ENCODE data around the gene GP5.

GP5 gene

DNA sequence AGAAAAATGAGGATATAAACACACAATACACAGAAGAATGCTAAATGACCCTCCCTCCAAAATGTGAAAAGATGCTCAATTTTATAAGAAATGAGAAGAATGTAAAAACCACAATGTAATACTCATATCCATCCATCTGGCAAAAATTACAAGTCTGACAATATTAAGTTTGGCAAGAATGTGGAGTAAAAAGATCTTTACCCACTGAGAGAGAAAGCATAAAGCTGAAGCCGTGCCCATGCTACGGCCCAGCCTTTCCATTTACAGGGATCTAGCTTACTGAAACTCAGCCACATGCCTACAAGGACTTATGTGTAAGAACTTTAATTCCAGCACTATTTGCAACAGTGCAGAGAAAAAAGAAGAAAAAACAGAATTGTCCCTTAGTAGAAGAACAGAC is 44.8 kb upstream of the GP5 start:
- ChIA-PET POLR2A (no interaction called here), CTCF (no interaction called here)
- no peaks in the 10 kb centered on the region for H3K4me1 ChIP-seq (ENCODE audit: control insufficient read depth, insufficient read depth, low read length)
- no peak overlapping the region for H3K27ac ChIP-seq (ENCODE audit: extremely low read depth, low read depth, low read length)
- TF ChIP-seq ZNF175 (tag by site-specific recombination; IDR thresholded peaks at IDR 0.05) (no peak), ZNF223 (tag by site-specific recombination; IDR thresholded peaks at IDR 0.05) (no peak), ZNF214 (tag by site-specific recombination; IDR thresholded peaks at IDR 0.05; ENCODE audit: borderline replicate concordance) (no peak), ZNF560 (tag by site-specific recombination; IDR thresholded peaks at IDR 0.05; ENCODE audit: borderline replicate concordance) (no peak), ZFHX2 (tag by site-specific recombination; conservative IDR thresholded peaks at IDR 0.05) (no peak), FEZF1 (tag by site-specific recombination; IDR thresholded peaks at IDR 0.05) (no peak), KLF1 (tag by site-specific recombination; IDR thresholded peaks at IDR 0.05) (no peak), ZNF23 (tag by site-specific recombination; IDR thresholded peaks at IDR 0.05; ENCODE audit: borderline replicate concordance) (no peak)
- TF ChIP-seq, protein P1, sequence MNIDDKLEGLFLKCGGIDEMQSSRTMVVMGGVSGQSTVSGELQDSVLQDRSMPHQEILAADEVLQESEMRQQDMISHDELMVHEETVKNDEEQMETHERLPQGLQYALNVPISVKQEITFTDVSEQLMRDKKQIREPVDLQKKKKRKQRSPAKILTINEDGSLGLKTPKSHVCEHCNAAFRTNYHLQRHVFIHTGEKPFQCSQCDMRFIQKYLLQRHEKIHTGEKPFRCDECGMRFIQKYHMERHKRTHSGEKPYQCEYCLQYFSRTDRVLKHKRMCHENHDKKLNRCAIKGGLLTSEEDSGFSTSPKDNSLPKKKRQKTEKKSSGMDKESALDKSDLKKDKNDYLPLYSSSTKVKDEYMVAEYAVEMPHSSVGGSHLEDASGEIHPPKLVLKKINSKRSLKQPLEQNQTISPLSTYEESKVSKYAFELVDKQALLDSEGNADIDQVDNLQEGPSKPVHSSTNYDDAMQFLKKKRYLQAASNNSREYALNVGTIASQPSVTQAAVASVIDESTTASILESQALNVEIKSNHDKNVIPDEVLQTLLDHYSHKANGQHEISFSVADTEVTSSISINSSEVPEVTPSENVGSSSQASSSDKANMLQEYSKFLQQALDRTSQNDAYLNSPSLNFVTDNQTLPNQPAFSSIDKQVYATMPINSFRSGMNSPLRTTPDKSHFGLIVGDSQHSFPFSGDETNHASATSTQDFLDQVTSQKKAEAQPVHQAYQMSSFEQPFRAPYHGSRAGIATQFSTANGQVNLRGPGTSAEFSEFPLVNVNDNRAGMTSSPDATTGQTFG (tag by site-specific recombination; IDR thresholded peaks at IDR 0.05; ENCODE audit: borderline replicate concordance) = no peak
- TF ChIP-seq, protein P2, sequence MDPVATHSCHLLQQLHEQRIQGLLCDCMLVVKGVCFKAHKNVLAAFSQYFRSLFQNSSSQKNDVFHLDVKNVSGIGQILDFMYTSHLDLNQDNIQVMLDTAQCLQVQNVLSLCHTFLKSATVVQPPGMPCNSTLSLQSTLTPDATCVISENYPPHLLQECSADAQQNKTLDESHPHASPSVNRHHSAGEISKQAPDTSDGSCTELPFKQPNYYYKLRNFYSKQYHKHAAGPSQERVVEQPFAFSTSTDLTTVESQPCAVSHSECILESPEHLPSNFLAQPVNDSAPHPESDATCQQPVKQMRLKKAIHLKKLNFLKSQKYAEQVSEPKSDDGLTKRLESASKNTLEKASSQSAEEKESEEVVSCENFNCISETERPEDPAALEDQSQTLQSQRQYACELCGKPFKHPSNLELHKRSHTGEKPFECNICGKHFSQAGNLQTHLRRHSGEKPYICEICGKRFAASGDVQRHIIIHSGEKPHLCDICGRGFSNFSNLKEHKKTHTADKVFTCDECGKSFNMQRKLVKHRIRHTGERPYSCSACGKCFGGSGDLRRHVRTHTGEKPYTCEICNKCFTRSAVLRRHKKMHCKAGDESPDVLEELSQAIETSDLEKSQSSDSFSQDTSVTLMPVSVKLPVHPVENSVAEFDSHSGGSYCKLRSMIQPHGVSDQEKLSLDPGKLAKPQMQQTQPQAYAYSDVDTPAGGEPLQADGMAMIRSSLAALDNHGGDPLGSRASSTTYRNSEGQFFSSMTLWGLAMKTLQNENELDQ (tag by site-specific recombination; IDR thresholded peaks at IDR 0.05; ENCODE audit: low read depth) = no peak
- TF ChIP-seq, protein P3, sequence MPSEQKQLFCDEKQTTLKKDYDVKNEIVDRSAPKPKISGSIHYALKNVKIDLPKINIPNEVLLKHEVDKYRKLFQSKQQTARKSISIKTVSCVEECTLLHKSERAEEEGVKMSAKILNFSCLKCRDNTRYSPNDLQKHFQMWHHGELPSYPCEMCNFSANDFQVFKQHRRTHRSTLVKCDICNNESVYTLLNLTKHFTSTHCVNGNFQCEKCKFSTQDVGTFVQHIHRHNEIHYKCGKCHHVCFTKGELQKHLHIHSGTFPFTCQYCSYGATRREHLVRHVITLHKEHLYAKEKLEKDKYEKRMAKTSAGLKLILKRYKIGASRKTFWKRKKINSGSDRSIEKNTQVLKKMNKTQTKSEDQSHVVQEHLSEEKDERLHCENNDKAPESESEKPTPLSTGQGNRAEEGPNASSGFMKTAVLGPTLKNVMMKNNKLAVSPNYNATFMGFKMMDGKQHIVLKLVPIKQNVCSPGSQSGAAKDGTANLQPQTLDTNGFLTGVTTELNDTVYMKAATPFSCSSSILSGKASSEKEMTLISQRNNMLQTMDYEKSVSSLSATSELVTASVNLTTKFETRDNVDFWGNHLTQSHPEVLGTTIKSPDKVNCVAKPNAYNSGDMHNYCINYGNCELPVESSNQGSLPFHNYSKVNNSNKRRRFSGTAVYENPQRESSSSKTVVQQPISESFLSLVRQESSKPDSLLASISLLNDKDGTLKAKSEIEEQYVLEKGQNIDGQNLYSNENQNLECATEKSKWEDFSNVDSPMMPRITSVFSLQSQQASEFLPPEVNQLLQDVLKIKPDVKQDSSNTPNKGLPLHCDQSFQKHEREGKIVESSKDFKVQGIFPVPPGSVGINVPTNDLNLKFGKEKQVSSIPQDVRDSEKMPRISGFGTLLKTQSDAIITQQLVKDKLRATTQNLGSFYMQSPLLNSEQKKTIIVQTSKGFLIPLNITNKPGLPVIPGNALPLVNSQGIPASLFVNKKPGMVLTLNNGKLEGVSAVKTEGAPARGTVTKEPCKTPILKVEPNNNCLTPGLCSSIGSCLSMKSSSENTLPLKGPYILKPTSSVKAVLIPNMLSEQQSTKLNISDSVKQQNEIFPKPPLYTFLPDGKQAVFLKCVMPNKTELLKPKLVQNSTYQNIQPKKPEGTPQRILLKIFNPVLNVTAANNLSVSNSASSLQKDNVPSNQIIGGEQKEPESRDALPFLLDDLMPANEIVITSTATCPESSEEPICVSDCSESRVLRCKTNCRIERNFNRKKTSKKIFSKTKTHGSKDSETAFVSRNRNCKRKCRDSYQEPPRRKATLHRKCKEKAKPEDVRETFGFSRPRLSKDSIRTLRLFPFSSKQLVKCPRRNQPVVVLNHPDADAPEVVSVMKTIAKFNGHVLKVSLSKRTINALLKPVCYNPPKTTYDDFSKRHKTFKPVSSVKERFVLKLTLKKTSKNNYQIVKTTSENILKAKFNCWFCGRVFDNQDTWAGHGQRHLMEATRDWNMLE (tag by site-specific recombination; conservative IDR thresholded peaks at IDR 0.05; ENCODE audit: low read depth) = no peak
- peaks cover 12 to 87% of the 10 kb centered on the region in 2 experiments for H3K36me3 ChIP-seq (ENCODE audit: control insufficient read depth in 2 of 2, insufficient read depth in 1 of 2, low read length in 2 of 2)
- H3K9me3 ChIP-seq (ENCODE audit: control insufficient read depth, insufficient read depth, low read depth, low read length) = no peaks in the 10 kb centered on the region
- no peak overlapping the region for H3K4me3 ChIP-seq (ENCODE audit: low read depth, low read length)

DNA sequence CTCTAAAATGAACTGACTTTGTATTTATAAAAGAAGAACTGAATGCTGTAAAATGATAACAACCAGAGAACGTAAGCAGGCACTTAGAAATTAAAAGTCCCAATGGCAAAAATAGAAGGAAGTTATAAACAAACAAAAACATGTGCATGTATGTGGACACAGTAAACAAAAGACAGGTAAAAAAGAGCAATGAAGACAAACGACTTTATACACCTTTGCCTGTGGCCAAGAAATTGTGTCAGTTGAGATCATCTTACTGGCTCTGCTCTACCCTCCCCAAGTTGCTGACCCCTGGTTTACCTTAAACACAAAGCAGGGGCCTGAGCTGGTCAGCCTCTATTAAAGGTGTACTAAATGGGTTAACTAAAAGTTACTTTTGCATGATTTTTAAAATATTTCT is 41.7 kb upstream of the GP5 start:
- peaks cover 18 to 88% of the 10 kb centered on the region in 2 experiments for H3K36me3 ChIP-seq (ENCODE audit: control insufficient read depth in 2 of 2, insufficient read depth in 1 of 2, low read length in 2 of 2)
- ChIA-PET POLR2A (no interaction called here), CTCF (interaction anchor here (0.5 to 1.6 kb wide), 3 partner anchors 32 to 154 kb away, joined by 4 to 5 read pairs (median 5); no protein-coding TSS in a partner anchor)
- H3K27ac ChIP-seq (ENCODE audit: extremely low read depth, low read depth, low read length) = no peak overlapping the region
- no peaks in the 10 kb centered on the region for H3K4me1 ChIP-seq (ENCODE audit: control insufficient read depth, insufficient read depth, low read length)
- H3K9me3 ChIP-seq (ENCODE audit: control insufficient read depth, insufficient read depth, low read depth, low read length) = no peaks in the 10 kb centered on the region
- no peak overlapping the region for H3K4me3 ChIP-seq (ENCODE audit: low read depth, low read length)
- TF ChIP-seq, protein P4, sequence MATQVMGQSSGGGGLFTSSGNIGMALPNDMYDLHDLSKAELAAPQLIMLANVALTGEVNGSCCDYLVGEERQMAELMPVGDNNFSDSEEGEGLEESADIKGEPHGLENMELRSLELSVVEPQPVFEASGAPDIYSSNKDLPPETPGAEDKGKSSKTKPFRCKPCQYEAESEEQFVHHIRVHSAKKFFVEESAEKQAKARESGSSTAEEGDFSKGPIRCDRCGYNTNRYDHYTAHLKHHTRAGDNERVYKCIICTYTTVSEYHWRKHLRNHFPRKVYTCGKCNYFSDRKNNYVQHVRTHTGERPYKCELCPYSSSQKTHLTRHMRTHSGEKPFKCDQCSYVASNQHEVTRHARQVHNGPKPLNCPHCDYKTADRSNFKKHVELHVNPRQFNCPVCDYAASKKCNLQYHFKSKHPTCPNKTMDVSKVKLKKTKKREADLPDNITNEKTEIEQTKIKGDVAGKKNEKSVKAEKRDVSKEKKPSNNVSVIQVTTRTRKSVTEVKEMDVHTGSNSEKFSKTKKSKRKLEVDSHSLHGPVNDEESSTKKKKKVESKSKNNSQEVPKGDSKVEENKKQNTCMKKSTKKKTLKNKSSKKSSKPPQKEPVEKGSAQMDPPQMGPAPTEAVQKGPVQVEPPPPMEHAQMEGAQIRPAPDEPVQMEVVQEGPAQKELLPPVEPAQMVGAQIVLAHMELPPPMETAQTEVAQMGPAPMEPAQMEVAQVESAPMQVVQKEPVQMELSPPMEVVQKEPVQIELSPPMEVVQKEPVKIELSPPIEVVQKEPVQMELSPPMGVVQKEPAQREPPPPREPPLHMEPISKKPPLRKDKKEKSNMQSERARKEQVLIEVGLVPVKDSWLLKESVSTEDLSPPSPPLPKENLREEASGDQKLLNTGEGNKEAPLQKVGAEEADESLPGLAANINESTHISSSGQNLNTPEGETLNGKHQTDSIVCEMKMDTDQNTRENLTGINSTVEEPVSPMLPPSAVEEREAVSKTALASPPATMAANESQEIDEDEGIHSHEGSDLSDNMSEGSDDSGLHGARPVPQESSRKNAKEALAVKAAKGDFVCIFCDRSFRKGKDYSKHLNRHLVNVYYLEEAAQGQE (tag by site-specific recombination; IDR thresholded peaks at IDR 0.05) = no peak
- TF ChIP-seq ZNF274 (IDR thresholded peaks at IDR 0.05; ENCODE audit: low read length) (no peak), ZNF274 (tag by site-specific recombination; IDR thresholded peaks at IDR 0.05; ENCODE audit: borderline replicate concordance) (no peak), ZNF239 (tag by site-specific recombination; IDR thresholded peaks at IDR 0.05) (no peak), ZNF776 (tag by site-specific recombination; IDR thresholded peaks at IDR 0.05; ENCODE audit: borderline replicate concordance) (no peak), ZNF214 (tag by site-specific recombination; IDR thresholded peaks at IDR 0.05; ENCODE audit: borderline replicate concordance) (no peak)
